CD4-positive, CD25-positive, alpha-beta regulatory T cell (primary cell): ENCODE measurements around the gene METTL16. TPM values are rescaled to one million over a fixed set of nuclear protein-coding genes. Genes with fewer than 3 reads are reported as not detected.

ENCODE experiments used
- ATAC-seq, 2 donors: fragments of 150-1000 bp; cut with Tn5 transposase; one replicate each; pipeline ENCODE4 v1.10.0; 2021; ENCODE audit warnings: low read depth in 2 of 2, moderate number of reproducible peaks in 2 of 2, moderate library complexity in 1 of 2
- DNase-seq, 3 donors: peaks; one replicate each; pipeline versions ENCODE4 v3.0.0 to v3.0.0-alpha.2; 2012 to 2022; ENCODE audit warnings: mixed read lengths in 1 of 3
- H3K27ac ChIP-seq: one replicate; pipeline ENCODE4 v1.7.0; 2013; ENCODE audit warnings: mild to moderate bottlenecking, low read length; ENCODE audit not compliant: insufficient read depth, poor library complexity, severe bottlenecking
- H3K27me3 ChIP-seq: one replicate; pipeline ENCODE4 v1.7.0; 2013; ENCODE audit warnings: low read length; ENCODE audit not compliant: control insufficient read depth, insufficient read depth
- H3K36me3 ChIP-seq: one replicate; pipeline ENCODE4 v1.7.0; 2013; ENCODE audit warnings: mild to moderate bottlenecking, low read length, moderate library complexity; ENCODE audit not compliant: control insufficient read depth, insufficient read depth
- H3K4me1 ChIP-seq: 2 replicates; pipeline ENCODE4 v1.7.0; 2013; ENCODE audit warnings: mild to moderate bottlenecking, low read length; ENCODE audit not compliant: insufficient read depth, control insufficient read depth, poor library complexity, severe bottlenecking
- H3K4me3 ChIP-seq: one replicate; pipeline ENCODE4 v1.7.0; 2013; ENCODE audit warnings: low read depth, mild to moderate bottlenecking, low read length, moderate library complexity
- H3K9me3 ChIP-seq, 2 experiments: 1 replicate in 1 of 2; 2 replicates in 1 of 2; pipeline ENCODE4 v1.7.0; 2013; ENCODE audit warnings: low read length in 2 of 2, mild to moderate bottlenecking in 1 of 2, moderate library complexity in 1 of 2; ENCODE audit not compliant: control insufficient read depth in 2 of 2
- H3K27ac Mint-ChIP-seq, 3 donors: one replicate each; pipeline ENCODE4 v1.8.0; 2020 to 2022; ENCODE audit warnings: mild to moderate bottlenecking in 3 of 3, mixed read lengths in 3 of 3, moderate library complexity in 2 of 3
- H3K27me3 Mint-ChIP-seq: one replicate; pipeline ENCODE4 v1.8.0; 2022; ENCODE audit warnings: mild to moderate bottlenecking, mixed read lengths
- H3K36me3 Mint-ChIP-seq: one replicate; pipeline ENCODE4 v1.8.0; 2020; ENCODE audit warnings: mixed read lengths
- H3K4me1 Mint-ChIP-seq, 4 donors: one replicate each; pipeline ENCODE4 v1.8.0; 2020 to 2022; ENCODE audit warnings: mixed read lengths in 4 of 4, mild to moderate bottlenecking in 1 of 4
- H3K4me3 Mint-ChIP-seq, 4 donors: one replicate each; pipeline ENCODE4 v1.8.0; 2020 to 2022; ENCODE audit warnings: mild to moderate bottlenecking in 4 of 4, mixed read lengths in 4 of 4, moderate library complexity in 3 of 4
- H3K9me3 Mint-ChIP-seq, 7 donors: one replicate each; pipeline ENCODE4 v1.8.0; 2020 to 2022; ENCODE audit warnings: mixed read lengths in 7 of 7, mild to moderate bottlenecking in 3 of 7, moderate library complexity in 2 of 7
- polyA plus RNA-seq, 4 donors: library from polyadenylated mRNA; unstranded; fragments of 300-500 nt; fragmentation: Illumina TruSeq; gene quantifications; one replicate each; pipeline ENCODE4 v1.2.3, GENCODE V29; 2021
- total RNA-seq: library from RNA; stranded (reverse); gene quantifications from one replicate; pipeline ENCODE4 v1.2.3, GENCODE V29; 2022

METTL16 gene
- total and polyA plus RNA-seq, 5 donors from 2014 or later: 12.9 to 39.2 (median 16.9) TPM

DNA sequence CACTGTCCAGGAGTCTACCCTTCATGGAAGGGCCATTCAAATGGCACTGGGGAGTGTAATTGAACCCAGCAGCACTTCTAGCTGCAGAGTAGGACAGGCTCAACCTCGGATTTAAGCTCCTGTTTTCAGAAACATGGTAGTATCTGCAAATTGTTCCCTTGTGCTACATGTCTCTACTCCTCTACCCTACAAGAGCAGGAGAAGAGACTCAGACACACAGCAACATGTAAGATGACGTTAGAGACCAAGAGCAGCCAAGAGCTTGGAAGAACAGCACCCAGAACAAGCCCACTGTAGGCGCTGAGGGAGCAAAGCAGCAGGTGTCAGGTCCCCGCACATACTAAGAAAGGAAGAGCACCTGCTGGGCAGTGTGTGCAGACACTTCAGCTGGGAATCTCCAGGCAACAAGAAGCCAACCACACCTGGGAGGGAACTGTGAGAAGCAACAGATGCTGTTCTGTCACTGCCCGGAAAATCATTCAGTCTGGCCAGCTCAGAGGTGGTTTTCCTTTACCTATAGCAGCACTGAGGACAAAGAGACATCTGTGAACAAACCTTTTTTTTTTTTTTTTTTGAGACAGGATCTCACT lies 75.3 kb downstream of the METTL16 start:
- H3K4me3 Mint-ChIP-seq: no peak overlapping the region
- DNase-seq (no peak), ATAC-seq (no peak)
- no peaks in the 10 kb centered on the region for H3K9me3 Mint-ChIP-seq
- peaks cover 40% of the 10 kb centered on the region for H3K36me3 Mint-ChIP-seq
- no peak overlapping the region for H3K27ac Mint-ChIP-seq
- Histone ChIP-seq H3K27ac (no peak overlapping the region), H3K36me3 (peaks cover 73% of the 10 kb centered on the region), H3K4me3 (no peak overlapping the region), H3K4me1 (no peaks in the 10 kb centered on the region), H3K27me3 (no peaks in the 10 kb centered on the region), H3K9me3 (no peaks in the 10 kb centered on the region)
- H3K4me1 Mint-ChIP-seq: peaks cover 0 to 8% (median 5%) of the 10 kb centered on the region in 4 donors
- H3K27me3 Mint-ChIP-seq: no peaks in the 10 kb centered on the region

DNA sequence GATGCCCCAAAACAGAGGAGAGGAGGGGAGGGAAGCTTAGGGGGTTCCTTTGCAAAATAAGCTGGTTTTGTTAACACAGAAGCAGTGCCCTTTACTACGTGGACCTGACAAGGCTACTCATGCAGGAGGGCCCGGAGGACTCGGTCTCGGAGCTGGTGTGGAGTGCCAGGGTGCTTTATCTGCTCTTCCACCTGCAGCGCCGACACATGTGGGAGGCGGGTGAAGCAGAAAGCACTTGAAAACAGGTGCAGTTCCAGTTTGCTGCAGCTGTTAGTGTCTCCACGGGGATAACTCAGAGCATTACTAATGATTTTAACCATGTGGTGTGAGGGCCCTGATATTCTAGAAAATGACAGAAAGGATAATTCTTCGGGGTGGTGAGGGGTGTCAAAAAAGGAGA lies 75.8 kb downstream of the METTL16 start:
- no peaks in the 10 kb centered on the region for H3K27me3 ChIP-seq
- no peak overlapping the region for H3K4me3 ChIP-seq
- ATAC-seq: no peak
- Mint-ChIP-seq H3K36me3 (peaks cover 34% of the 10 kb centered on the region), H3K4me3 (no peak overlapping the region), H3K27ac (no peak overlapping the region), H3K4me1 (peaks cover 0 to 11% (median 5%) of the 10 kb centered on the region in 4 donors), H3K27me3 (no peaks in the 10 kb centered on the region), H3K9me3 (no peaks in the 10 kb centered on the region)
- H3K27ac ChIP-seq: no peak overlapping the region
- peaks cover 68% of the 10 kb centered on the region for H3K36me3 ChIP-seq
- no peaks in the 10 kb centered on the region for H3K4me1 ChIP-seq
- H3K9me3 ChIP-seq: no peaks in the 10 kb centered on the region
- DNase-seq: no peak

DNA sequence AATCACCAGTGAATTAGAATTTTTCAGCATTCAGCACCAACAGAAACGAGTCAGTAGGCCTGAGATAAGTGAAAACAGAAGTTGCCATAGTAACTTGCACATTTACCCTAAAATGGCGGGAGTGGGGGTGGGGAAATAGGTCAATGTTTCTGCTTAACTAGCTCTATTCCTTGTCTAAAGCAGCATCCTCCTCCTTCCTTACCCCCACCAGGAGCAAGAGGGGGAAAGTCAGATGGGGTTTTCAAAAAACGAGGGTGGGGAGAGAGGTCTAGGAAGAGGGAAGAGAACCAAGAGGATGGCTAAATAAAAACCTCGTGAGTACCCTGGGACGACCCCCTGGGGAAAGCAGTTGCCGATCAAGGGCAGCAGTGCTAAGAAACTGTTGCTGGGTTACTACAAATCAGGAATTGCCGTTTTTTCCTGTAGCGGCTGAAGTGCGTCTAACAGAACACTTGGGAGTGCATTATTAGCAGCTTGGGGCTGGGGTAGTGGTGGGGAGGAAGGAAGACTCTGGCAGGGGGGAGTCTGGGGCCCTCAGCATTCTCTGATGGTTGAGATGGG lies 76.4 kb downstream of the METTL16 start:
- Mint-ChIP-seq H3K27ac (peak overlapping the region in 1 of 3 donors; percentile 51), H3K4me1 (peaks cover 0 to 11% (median 5%) of the 10 kb centered on the region in 4 donors), H3K4me3 (peak overlapping the region in 1 of 4 donors; percentile 31), H3K27me3 (no peaks in the 10 kb centered on the region), H3K9me3 (no peaks in the 10 kb centered on the region), H3K36me3 (peaks cover 34% of the 10 kb centered on the region)
- Histone ChIP-seq H3K27me3 (no peaks in the 10 kb centered on the region), H3K36me3 (peaks cover 64% of the 10 kb centered on the region), H3K4me3 (no peak overlapping the region), H3K9me3 (no peaks in the 10 kb centered on the region), H3K4me1 (no peaks in the 10 kb centered on the region), H3K27ac (no peak overlapping the region)
- no peak for ATAC-seq
- no peak for DNase-seq

DNA sequence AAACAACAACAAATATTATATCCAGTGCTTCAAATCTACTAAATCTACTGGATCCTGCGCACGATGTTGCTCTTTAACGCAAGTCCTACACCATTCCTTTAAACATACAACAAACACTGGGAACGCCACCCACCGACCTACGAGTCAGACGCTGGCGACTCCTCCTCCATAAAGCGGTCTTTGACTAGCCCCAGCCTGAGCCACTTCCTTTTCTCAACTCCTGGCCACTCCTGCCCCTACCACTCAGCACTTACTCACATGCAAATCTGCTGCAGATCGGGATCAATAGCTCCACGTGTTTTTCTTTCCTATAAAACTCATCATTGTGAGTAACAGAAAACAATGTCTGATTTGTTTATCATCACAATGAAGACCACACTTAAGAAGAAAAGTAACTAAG lies 78.0 kb downstream of the METTL16 start:
- Mint-ChIP-seq H3K4me3 (no peak overlapping the region), H3K4me1 (peaks cover 0 to 11% (median 5%) of the 10 kb centered on the region in 4 donors), H3K27me3 (no peaks in the 10 kb centered on the region), H3K36me3 (peaks cover 31% of the 10 kb centered on the region), H3K9me3 (no peaks in the 10 kb centered on the region), H3K27ac (no peak overlapping the region)
- Histone ChIP-seq H3K4me1 (no peaks in the 10 kb centered on the region), H3K9me3 (no peaks in the 10 kb centered on the region), H3K4me3 (no peak overlapping the region), H3K27me3 (no peaks in the 10 kb centered on the region), H3K36me3 (peaks cover 54% of the 10 kb centered on the region), H3K27ac (no peak overlapping the region)
- ATAC-seq (no peak), DNase-seq (no peak)

DNA sequence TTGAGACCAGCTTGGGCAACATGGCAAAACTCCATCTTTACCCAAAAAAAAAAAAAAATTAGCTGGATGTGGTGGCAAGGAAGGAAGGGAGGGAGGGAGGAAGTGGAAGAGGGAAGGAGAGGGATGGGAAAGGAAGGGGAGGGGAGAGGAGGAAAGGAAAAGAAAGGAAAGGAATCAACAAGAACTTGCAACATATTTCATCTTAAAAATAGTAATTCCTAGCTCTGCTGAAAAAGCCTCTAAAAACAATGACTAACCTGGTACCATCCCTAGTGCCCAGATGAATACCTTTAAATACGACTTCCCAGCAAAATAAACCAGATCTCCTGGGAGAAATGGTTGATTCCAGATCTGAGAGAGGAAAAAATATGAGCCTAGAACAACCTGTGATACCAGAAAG lies 83.8 kb downstream of the METTL16 start:
- Histone ChIP-seq H3K27ac (no peak overlapping the region), H3K4me1 (no peaks in the 10 kb centered on the region), H3K9me3 (no peaks in the 10 kb centered on the region), H3K36me3 (peaks cover 15% of the 10 kb centered on the region), H3K27me3 (no peaks in the 10 kb centered on the region), H3K4me3 (no peak overlapping the region)
- Mint-ChIP-seq H3K36me3 (peaks cover 22% of the 10 kb centered on the region), H3K27me3 (no peaks in the 10 kb centered on the region), H3K9me3 (no peaks in the 10 kb centered on the region), H3K4me1 (peaks cover 0 to 15% (median 3%) of the 10 kb centered on the region in 4 donors), H3K27ac (no peak overlapping the region), H3K4me3 (no peak overlapping the region)
- no peak for DNase-seq
- ATAC-seq: no peak

DNA sequence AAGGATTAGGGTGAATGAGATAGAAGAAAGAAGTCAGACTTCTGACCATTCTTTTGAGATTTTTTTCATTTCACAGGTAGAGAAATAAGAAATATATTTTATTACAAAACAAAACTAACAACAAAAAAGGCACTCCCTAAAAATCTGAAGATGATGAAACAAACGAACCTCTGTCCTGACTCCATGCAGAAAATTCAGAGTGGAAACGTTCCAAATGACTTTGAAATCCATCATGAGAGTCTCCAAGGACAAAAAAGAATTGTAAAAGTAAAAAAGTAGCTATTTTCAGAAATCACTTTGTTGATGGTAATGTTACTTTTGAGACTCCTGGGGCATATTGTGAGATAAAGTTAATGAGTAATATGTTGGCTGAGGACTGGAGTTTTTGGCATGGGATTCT lies 84.5 kb downstream of the METTL16 start:
- Histone ChIP-seq H3K9me3 (no peaks in the 10 kb centered on the region), H3K4me3 (no peak overlapping the region), H3K36me3 (peaks cover 8% of the 10 kb centered on the region), H3K27ac (no peak overlapping the region), H3K27me3 (no peaks in the 10 kb centered on the region), H3K4me1 (no peaks in the 10 kb centered on the region)
- Mint-ChIP-seq H3K9me3 (no peaks in the 10 kb centered on the region), H3K27ac (no peak overlapping the region), H3K4me3 (no peak overlapping the region), H3K36me3 (peaks cover 17% of the 10 kb centered on the region), H3K4me1 (peaks cover 0 to 9% (median 2%) of the 10 kb centered on the region in 4 donors), H3K27me3 (no peaks in the 10 kb centered on the region)
- DNase-seq: no peak
- no peak for ATAC-seq

DNA sequence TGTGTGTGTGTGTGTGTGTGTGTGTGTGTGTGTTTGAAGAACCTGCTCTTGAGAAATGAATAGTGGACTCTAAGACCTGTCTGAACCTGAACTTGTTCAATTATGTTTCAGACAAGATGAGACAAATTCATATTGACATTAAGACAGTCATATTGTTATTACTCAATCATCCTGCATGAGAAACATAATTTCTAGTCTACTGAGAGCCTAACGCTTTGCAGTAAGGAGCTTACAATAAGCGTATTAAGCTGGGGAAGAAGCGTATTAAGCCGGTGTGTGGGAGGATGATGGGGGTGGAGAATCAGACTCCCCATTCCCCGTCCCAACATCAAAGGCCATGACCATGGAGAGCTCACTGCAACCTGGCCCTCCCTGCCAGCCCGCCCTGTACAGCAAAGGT lies 88.4 kb downstream of the METTL16 start:
- Mint-ChIP-seq H3K4me1 (peaks cover 0 to 4% (median 2%) of the 10 kb centered on the region in 4 donors), H3K4me3 (no peak overlapping the region), H3K27ac (no peak overlapping the region), H3K9me3 (no peaks in the 10 kb centered on the region), H3K36me3 (peaks cover 29% of the 10 kb centered on the region), H3K27me3 (no peaks in the 10 kb centered on the region)
- Histone ChIP-seq H3K9me3 (no peaks in the 10 kb centered on the region), H3K4me3 (no peak overlapping the region), H3K4me1 (no peaks in the 10 kb centered on the region), H3K36me3 (peaks cover 40% of the 10 kb centered on the region), H3K27ac (no peak overlapping the region), H3K27me3 (no peaks in the 10 kb centered on the region)
- DNase-seq: no peak
- no peak for ATAC-seq
